ENCODE data around the gene IL17REL. TPM values are rescaled to one million over a fixed set of nuclear protein-coding genes. Genes with fewer than 3 reads are reported as not detected.
A peak's percentile ranks its signal among the peaks of the same experiment; 100 is the strongest.

Gene IL17REL
- total RNA-seq, 4 donors from 2014 or later, result not detected

DNA sequence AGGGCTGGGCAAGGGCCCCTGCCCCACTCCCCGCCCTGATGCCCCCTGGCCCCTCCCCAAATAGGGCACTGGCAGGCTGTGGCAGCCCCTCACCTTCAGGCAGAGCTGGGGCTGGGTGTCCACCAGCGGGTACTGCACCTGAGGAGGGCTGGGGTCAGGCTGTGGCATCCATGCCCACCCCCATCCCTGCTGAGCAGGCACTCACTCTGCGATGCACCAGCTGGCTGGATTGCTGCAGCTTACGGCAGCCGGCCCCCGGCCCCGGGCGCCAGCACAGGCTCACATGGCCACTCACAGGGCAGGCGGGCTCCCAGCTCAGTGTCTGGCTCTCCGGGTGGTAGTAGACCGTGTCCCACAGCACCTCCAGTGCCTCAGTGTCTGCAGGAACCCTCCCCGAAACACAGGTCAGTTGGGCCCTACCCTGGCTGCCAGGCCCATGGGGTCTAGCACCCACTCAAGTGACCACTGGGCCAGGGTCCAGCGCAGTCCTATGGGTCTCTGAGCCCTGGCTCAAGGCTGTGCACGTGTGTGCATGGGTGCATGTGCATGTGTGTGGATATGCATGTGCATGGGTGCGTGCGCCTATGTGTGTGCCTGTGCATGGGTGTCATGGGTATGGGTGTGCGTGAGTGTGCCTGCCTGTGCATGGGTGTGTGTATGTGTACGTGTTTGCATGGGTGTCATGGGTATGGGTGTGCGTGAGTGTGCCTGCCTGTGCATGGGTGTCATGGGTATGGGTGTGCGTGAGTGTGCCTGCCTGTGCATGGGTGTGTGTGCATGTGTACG, 14.4 kb downstream of the IL17REL start:
- H3K4me3 ChIP-seq (ENCODE audit: low read depth, poor library complexity, severe bottlenecking), result no peak overlapping the region
- 90 to 94% methylated on average over 8 to 14 of the region's 21 CpGs for WGBS, 2 donors
- DNase-seq (ENCODE audit: low spot score in 2 of 2), result peak in 1 of 2 donors; percentile 75
- intact Hi-C loops (cut with DNase I; ENCODE audit: low total_unique reads), result no loop called here
- TF ChIP-seq, protein P1, sequence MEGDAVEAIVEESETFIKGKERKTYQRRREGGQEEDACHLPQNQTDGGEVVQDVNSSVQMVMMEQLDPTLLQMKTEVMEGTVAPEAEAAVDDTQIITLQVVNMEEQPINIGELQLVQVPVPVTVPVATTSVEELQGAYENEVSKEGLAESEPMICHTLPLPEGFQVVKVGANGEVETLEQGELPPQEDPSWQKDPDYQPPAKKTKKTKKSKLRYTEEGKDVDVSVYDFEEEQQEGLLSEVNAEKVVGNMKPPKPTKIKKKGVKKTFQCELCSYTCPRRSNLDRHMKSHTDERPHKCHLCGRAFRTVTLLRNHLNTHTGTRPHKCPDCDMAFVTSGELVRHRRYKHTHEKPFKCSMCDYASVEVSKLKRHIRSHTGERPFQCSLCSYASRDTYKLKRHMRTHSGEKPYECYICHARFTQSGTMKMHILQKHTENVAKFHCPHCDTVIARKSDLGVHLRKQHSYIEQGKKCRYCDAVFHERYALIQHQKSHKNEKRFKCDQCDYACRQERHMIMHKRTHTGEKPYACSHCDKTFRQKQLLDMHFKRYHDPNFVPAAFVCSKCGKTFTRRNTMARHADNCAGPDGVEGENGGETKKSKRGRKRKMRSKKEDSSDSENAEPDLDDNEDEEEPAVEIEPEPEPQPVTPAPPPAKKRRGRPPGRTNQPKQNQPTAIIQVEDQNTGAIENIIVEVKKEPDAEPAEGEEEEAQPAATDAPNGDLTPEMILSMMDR (IDR thresholded peaks at IDR 0.05), result no peak
- TF ChIP-seq POLR2A (IDR thresholded peaks at IDR 0.05), result no peak

DNA sequence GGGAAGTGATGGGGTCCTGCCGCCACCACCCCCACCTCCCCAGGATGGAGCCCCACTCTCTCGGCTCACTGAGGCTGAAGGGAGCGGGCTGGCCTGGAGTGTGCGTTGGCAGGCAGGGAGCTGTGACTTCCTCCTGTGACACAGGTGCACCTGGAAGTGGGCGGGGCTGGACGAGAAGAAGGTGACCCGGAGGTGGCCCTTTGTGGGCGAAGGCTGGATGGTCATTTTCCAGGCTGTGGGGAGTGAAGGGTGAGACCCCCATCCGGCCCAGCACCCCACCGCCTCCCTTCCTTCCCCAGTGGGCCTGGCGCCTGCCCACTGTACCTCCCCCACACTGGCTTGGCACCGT, 15.3 kb downstream of the IL17REL start:
- 75 to 85% methylated on average over 9 to 12 of the region's 12 CpGs for WGBS, 2 donors
- intact Hi-C loops (cut with DNase I; ENCODE audit: low total_unique reads), result no loop called here
- DNase-seq (ENCODE audit: low spot score in 2 of 2), result peak in 1 of 2 donors; percentile 79
- H3K4me3 ChIP-seq (ENCODE audit: low read depth, poor library complexity, severe bottlenecking), result no peak overlapping the region
- TF ChIP-seq, protein P1 (IDR thresholded peaks at IDR 0.05), result no peak
- no peak for TF ChIP-seq POLR2A (IDR thresholded peaks at IDR 0.05)

DNA sequence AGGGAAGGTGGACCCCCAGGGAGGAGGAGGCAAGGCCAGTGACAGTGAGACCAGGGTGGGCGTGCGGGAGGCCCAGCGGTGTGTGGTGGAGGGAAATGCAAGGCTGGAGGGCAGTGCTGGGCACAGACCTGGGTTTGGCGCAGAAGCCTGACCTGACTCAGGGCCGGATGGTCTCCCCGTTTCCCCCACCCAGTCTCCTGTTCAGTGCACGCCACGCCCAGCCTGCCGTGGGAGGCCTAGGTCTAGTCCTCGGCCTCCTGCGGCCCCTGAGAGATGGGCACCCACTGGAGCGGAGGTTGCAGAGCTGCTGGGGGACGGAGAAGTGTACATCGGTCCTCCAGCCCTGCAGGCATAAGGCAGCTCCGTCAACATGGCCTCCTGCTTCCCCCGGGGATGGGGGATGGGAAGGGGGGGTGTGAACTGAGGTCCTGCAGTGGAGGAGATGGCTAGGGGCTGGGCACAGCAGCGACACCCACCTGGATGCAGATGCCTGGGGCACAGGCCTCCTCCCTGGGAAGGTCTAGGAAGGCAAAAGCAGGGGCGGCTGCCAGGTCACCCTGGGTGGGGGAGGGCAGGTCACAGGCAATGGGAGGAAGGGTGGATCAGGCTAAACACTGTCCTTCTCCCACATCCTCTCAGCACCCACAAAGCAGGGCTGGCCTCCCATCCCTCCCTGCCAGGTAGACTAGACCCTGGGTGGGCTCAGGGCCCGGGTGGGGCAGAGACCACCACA, 15.9 kb downstream of the IL17REL start:
- TF ChIP-seq, protein P1 (IDR thresholded peaks at IDR 0.05), result no peak
- TF ChIP-seq POLR2A (IDR thresholded peaks at IDR 0.05), result no peak
- peak in 1 of 2 donors; percentile 85 for DNase-seq (ENCODE audit: low spot score in 2 of 2)
- 78 to 79% methylated on average over 17 to 19 of the region's 19 CpGs for WGBS, 2 donors
- intact Hi-C loops (cut with DNase I; ENCODE audit: low total_unique reads), result no loop called here
- no peak overlapping the region for H3K4me3 ChIP-seq (ENCODE audit: low read depth, poor library complexity, severe bottlenecking)

DNA sequence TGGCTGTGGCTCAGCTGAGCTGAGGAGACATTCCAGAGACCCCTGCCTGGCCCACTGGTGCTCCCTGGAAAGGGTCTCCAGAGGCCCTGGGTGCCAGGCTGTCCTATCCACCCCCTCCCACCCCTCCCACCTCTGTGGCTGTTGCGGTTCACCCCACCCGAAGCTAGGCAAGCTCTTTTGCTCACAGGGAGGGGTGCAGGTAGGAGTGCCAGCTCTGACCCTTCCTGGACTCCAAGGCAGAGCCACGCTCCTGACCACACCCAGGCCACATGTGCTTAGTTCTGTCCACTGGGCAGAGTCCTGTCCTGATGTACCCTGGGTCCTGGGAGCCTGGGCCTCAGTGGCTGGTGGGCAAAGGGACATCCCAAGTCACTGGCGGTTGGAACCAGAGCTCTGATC, 16.4 kb downstream of the IL17REL start:
- DNase-seq (ENCODE audit: low spot score in 2 of 2), result no peak

DNA sequence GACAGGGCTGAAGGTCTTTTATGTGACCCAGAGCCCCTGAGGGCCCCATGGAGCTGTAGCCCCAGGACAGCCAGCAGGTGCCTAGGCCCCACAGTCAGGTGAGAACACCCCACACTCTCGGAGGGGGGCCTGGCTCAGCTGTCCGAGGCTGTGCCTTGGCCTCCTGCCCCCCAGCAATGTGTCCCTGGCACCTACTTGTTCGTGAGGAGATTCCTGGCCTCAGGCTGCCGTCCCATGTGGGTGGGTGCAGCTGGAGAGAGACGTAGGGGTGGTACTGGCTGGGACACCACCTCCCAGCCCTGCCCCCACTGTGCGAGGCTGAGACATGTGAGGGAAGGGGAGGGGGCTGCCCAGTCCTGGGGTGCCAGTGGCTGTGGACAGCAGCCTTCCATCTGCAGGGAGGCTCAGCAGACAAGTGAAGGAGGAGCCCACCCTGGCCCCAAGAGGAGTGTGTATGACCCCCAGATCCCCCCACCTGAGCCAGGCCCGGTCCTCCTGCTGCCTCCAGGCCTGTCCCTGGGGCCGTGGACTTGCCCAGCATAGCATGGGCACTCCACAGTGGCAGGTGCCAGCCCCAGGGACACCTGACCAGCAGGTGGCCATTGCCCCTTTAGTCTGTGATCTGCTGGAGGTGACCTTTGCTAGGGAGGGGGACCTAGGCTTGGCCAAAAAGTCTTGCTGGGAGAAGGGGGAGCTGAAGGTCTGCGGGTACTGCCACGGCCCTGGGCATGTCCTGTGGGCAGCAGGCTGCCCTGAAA, 17.0 kb downstream of the IL17REL start:
- 77 to 85% methylated on average over 8 to 9 of the region's 10 CpGs for WGBS, 2 donors

More for the DNA sequence above, 16.4 kb downstream of the IL17REL start:
- WGBS, 2 donors, result 45 to 82% methylated on average over 3 to 4 of the region's 4 CpGs
- intact Hi-C loops (cut with DNase I; ENCODE audit: low total_unique reads), result no loop called here
- no peak for TF ChIP-seq POLR2A (IDR thresholded peaks at IDR 0.05)
- TF ChIP-seq, protein P1 (IDR thresholded peaks at IDR 0.05), result no peak
- no peak overlapping the region for H3K4me3 ChIP-seq (ENCODE audit: low read depth, poor library complexity, severe bottlenecking)

More for the DNA sequence above, 17.0 kb downstream of the IL17REL start:
- intact Hi-C loops (cut with DNase I; ENCODE audit: low total_unique reads), result no loop called here
- TF ChIP-seq POLR2A (IDR thresholded peaks at IDR 0.05), result no peak
- TF ChIP-seq, protein P1 (IDR thresholded peaks at IDR 0.05), result no peak
- DNase-seq (ENCODE audit: low spot score in 2 of 2), result peak in 1 of 2 donors; percentile 82
- H3K4me3 ChIP-seq (ENCODE audit: low read depth, poor library complexity, severe bottlenecking), result no peak overlapping the region

Measured in lower leg skin (tissue), 4 donors.